Esophagus muscularis mucosa (tissue), 3 donors: ENCODE data around the gene SNRPD2.

Experiments used
- POLR2A ChIP-seq: fragments of 450-650 bp; IDR thresholded peaks from one replicate; pipeline ENCODE4 v1.6.1; 2017; ENCODE audit warnings: antibody characterized with exemption, moderate library complexity, mild to moderate bottlenecking, low read depth
- POLR2AphosphoS5 ChIP-seq, 2 donors: sonication (generic); formaldehyde crosslinking; IDR thresholded peaks; one replicate each; pipeline ENCODE4 v1.6.1; 2017; ENCODE audit warnings: antibody characterized with exemption in 2 of 2
- TF ChIP-seq, protein P1 (sequence below), 3 experiments: fragments of 200-600 bp in 2 of 3; fragments of 450-650 bp in 1 of 3; sonication (generic) in 2 of 3; IDR thresholded peaks; one replicate each; pipeline ENCODE4 v1.5.1; 2017 to 2019; ENCODE audit warnings: antibody characterized with exemption in 3 of 3, mild to moderate bottlenecking in 2 of 3, moderate library complexity in 1 of 3

DNA sequence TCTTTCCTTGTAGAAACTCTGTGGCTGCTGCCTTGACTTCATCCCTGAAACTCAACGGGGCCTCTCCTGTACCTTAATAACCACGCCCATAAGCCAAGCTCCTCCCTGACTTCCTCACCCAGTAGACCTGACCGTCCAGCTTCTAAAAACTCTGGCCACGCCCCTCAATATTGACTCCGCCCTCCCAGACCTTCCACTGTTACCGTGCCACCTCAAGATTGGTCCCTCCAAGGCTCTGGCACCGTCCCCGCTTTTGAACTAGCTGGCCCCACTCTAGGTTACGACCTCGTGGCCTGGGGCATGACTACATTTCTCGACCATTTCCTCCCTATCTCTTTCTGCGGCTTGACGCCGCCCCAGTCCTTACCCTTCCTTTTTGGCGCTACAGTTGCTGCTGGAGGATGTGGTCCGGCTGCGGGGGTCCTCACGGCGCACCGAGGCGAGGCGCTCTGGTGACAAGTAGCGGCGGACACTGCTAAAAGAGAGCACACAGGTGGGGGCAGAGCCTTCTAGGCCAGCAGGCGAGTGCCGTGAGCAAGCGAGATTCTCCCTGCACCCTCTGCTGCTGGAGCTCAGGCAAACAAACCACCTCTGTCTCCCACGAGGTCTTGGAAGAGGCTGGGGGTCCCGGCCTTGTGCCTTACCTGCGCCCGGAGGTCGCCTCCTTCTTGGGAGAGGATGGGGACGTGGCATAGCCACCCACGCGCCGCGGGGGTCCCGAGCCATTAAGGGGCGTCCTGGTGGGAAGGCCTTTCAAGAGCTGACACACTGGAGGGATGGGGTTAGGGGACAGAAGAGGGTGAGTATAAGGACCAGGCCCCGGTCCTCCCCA, 50.3 kb downstream of the SNRPD2 start:
- TF ChIP-seq, protein P1, sequence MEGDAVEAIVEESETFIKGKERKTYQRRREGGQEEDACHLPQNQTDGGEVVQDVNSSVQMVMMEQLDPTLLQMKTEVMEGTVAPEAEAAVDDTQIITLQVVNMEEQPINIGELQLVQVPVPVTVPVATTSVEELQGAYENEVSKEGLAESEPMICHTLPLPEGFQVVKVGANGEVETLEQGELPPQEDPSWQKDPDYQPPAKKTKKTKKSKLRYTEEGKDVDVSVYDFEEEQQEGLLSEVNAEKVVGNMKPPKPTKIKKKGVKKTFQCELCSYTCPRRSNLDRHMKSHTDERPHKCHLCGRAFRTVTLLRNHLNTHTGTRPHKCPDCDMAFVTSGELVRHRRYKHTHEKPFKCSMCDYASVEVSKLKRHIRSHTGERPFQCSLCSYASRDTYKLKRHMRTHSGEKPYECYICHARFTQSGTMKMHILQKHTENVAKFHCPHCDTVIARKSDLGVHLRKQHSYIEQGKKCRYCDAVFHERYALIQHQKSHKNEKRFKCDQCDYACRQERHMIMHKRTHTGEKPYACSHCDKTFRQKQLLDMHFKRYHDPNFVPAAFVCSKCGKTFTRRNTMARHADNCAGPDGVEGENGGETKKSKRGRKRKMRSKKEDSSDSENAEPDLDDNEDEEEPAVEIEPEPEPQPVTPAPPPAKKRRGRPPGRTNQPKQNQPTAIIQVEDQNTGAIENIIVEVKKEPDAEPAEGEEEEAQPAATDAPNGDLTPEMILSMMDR (IDR thresholded peaks at IDR 0.05) = no peak
- no peak for TF ChIP-seq POLR2A
- no peak for TF ChIP-seq POLR2AphosphoS5 (IDR thresholded peaks at IDR 0.05)
